ENCODE data around the gene BRPF3. TPM values are rescaled to one million over a fixed set of nuclear protein-coding genes. Genes with fewer than 3 reads are reported as not detected.

Gene BRPF3
- total and polyA plus RNA-seq, 8 donors: 7.0 to 343 (median 21.1) TPM

DNA sequence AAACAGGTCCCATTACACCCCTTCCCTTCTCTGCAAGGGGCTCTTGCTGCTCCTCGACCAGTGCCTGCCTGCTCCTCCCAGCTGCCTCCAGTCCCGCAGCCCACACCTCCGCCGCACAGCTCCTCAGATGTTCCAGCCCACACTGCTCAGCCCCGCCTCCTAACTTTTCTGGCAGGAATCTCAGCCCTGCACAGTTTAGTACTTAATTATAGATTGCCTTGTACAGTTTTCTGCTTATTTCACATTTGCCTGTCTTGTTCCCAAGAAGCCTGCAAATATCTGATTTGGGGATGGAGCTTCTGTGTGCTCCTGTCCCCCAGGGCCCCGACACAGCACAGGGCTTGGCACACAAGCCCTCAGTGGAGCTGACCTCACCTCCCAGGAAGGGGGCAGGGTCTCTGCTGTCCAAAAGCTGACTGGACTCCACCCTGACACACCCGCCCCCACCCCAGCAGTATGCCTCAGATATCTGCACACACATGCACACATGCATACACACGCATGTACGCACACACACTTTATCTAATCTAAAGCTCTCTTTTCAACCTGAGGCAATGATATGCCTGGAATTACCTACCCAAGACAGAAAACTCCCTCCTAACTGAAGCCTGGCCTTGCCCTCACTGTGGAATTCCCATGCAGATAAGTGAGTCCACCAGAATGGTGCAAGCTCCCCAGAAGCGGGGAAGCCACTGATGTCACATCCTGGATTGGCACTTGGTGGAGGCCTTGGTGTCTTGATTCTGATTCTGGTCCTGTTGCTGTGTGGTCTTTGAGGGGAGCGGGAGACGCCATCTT lies 72.1 kb downstream of the BRPF3 start:
- Histone ChIP-seq H3K4me3 (no peak overlapping the region), H3K27me3 (peaks cover 0 to 26% (median 8%) of the 10 kb centered on the region in 3 donors), H3K36me3 (no peaks in the 10 kb centered on the region), H3K4me1 (peaks cover 0 to 12% (median 8%) of the 10 kb centered on the region in 4 donors), H3K27ac (no peak overlapping the region), H3K9me3 (peaks cover 0 to 10% (median 10%) of the 10 kb centered on the region in 4 donors)
- 34 to 50% (median 47%) methylated on average over 10 to 12 of the region's 12 CpGs for WGBS, 5 donors
- TF ChIP-seq EP300 (IDR thresholded peaks at IDR 0.05): no peak
- no peak for TF ChIP-seq POLR2A (IDR thresholded peaks at IDR 0.05)
- no peak for TF ChIP-seq POLR2AphosphoS5 (IDR thresholded peaks at IDR 0.05)
- TF ChIP-seq, protein P1, sequence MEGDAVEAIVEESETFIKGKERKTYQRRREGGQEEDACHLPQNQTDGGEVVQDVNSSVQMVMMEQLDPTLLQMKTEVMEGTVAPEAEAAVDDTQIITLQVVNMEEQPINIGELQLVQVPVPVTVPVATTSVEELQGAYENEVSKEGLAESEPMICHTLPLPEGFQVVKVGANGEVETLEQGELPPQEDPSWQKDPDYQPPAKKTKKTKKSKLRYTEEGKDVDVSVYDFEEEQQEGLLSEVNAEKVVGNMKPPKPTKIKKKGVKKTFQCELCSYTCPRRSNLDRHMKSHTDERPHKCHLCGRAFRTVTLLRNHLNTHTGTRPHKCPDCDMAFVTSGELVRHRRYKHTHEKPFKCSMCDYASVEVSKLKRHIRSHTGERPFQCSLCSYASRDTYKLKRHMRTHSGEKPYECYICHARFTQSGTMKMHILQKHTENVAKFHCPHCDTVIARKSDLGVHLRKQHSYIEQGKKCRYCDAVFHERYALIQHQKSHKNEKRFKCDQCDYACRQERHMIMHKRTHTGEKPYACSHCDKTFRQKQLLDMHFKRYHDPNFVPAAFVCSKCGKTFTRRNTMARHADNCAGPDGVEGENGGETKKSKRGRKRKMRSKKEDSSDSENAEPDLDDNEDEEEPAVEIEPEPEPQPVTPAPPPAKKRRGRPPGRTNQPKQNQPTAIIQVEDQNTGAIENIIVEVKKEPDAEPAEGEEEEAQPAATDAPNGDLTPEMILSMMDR (IDR thresholded peaks at IDR 0.05): no peak
- DNase-seq: peak; percentile 44 to 78
- intact Hi-C loops (cut with DNase I; ENCODE audit: low total_unique reads): no loop called here

DNA sequence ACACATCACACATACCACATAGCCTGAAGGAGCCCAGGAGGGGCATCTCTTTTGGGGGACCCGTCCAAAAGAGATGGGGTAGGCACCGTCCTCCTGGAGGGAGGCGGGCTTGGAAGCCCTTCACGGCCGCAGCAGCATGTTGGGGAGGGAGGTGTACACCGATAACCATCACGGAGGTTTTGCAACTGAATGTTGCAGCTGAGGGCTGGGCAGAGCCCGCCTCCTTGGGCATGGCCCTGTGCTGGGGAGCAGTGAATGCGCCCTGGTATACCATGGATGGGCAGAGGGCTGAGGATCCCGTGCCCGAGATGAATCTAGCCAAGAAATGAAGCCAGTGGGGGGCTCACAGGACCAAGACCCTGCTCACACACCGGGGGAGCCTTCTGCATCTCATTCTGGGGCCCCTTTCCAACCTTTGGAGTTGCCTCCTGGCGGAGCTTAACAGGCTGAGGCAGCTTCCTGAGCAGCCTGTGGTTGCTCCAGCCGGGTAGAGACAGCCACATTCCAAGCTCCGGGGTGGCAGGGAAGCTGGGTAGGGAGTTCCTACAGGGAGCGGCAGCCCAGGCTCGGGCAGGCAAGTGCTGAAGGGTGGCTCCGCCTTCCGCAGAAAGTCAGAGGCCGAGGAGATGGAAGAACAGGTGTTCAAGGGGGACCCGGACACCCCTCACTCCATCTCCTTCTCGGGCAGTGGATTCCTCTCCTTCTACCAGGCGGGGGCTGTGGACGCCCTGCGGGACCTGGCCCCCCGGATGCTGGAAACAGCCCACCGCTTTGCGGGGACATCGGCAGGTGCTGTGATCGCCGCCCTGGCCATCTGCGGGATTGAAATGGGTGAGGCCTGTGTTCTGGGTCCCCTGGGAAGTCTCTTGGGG lies 73.5 kb downstream of the BRPF3 start, which contains the start of gene PNPLA1:
TSS of gene PNPLA1 (plus strand) at position 227 of the 872 bp plus-strand sequence. CDS start at position 627, 400 bp downstream.
- DNase-seq: peak in 1 of 2 donors; percentile 54
- peaks cover 0 to 24% (median 8%) of the 10 kb centered on the region in 3 donors for H3K27me3 ChIP-seq
- intact Hi-C loops (cut with DNase I; ENCODE audit: low total_unique reads): no loop called here
- peaks cover 0 to 10% (median 10%) of the 10 kb centered on the region in 4 donors for H3K9me3 ChIP-seq
- no peak within 1 kb of the TSS for H3K27ac ChIP-seq
- 64 to 79% (median 71%) methylated on average over 25 to 32 of the region's 32 CpGs for WGBS, 5 donors
- peaks cover 0 to 12% (median 8%) of the 10 kb centered on the region in 4 donors for H3K4me1 ChIP-seq
- TF ChIP-seq POLR2AphosphoS5 (IDR thresholded peaks at IDR 0.05) (no peak), EP300 (IDR thresholded peaks at IDR 0.05) (no peak), POLR2A (IDR thresholded peaks at IDR 0.05) (no peak)
- TF ChIP-seq, protein P1 (IDR thresholded peaks at IDR 0.05): no peak
- no peaks in the 10 kb centered on the region for H3K36me3 ChIP-seq
- no peak within 1 kb of the TSS for H3K4me3 ChIP-seq

DNA sequence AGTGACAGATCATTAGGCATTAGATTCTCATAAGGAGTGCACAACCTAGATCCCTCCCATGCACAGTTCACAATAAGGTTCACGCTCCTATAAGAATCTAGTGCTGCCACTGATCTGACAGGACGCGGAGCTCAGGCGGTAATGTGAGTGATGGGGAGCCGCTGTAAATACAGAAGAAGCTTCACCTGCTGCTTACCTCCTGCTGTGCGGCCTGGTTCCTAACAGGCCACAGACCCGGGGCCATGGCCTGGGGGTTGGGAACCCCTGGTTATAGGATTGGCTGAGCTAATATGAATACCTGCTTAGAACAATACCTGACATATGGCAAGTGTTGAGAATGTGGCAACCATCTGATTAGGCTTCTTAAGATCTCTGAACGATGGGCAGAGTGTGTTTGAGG lies 75.7 kb downstream of the BRPF3 start:
- TF ChIP-seq POLR2AphosphoS5 (IDR thresholded peaks at IDR 0.05) (no peak), EP300 (IDR thresholded peaks at IDR 0.05) (no peak), POLR2A (IDR thresholded peaks at IDR 0.05) (no peak)
- TF ChIP-seq, protein P1 (IDR thresholded peaks at IDR 0.05): no peak
- no peaks in the 10 kb centered on the region for H3K9me3 ChIP-seq
- H3K27me3 ChIP-seq: peaks cover 0 to 24% (median 8%) of the 10 kb centered on the region in 3 donors
- no peak overlapping the region for H3K4me3 ChIP-seq
- H3K27ac ChIP-seq: no peak overlapping the region
- H3K4me1 ChIP-seq: peaks cover 0 to 12% (median 8%) of the 10 kb centered on the region in 4 donors
- WGBS, 5 donors: 72 to 78% (median 73%) methylated on average over 8 of the region's 8 CpGs
- no peaks in the 10 kb centered on the region for H3K36me3 ChIP-seq
- no peak for DNase-seq
- intact Hi-C loops (cut with DNase I; ENCODE audit: low total_unique reads): no loop called here

DNA sequence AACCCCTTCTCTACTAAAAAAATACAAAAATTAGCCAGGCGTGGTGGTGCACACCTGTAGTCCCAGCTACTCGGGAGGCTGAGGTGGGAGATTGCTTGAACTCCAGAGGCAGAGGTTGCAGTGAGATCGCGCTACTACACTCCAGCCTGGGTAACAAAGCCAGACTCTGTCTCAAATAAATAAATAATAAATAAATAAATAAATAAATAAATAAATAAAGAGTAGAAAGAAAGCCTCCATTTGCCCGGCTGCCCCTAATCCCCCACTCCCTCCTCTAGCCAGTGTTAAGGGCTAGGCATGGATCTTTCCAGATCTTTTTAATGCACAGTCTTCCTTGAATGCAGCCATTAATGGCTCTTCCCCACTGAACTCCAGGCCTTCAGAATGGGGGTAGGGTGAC lies 76.5 kb downstream of the BRPF3 start:
- no peak overlapping the region for H3K4me3 ChIP-seq
- peaks cover 0 to 12% (median 8%) of the 10 kb centered on the region in 4 donors for H3K4me1 ChIP-seq
- intact Hi-C loops (cut with DNase I; ENCODE audit: low total_unique reads): no loop called here
- TF ChIP-seq POLR2A (IDR thresholded peaks at IDR 0.05) (no peak), EP300 (IDR thresholded peaks at IDR 0.05) (no peak), POLR2AphosphoS5 (IDR thresholded peaks at IDR 0.05) (no peak)
- TF ChIP-seq, protein P1 (IDR thresholded peaks at IDR 0.05): no peak
- H3K27me3 ChIP-seq: peaks cover 0 to 28% (median 8%) of the 10 kb centered on the region in 3 donors
- WGBS, 5 donors: 83 to 96% (median 95%) methylated on average over 5 of the region's 5 CpGs
- no peak overlapping the region for H3K27ac ChIP-seq
- no peak for DNase-seq
- H3K9me3 ChIP-seq: no peaks in the 10 kb centered on the region
- H3K36me3 ChIP-seq: no peaks in the 10 kb centered on the region
